Activated T-helper 2 cell treated with anti-CD3 and anti-CD28 coated beads, Interferon-gamma antibody, Interleukin-2, Interleukin-4, amounts not matched to agents 10 μg/mL and 5 μg/mL and 100 μg/mL, durations not matched to agents 14 hours and 24 hours and 36 hours (primary cell): ENCODE results near the gene SORBS2. TPM values are rescaled to one million over a fixed set of nuclear protein-coding genes. Genes with fewer than 3 reads are reported as not detected.

ENCODE experiments used
- DNase-seq: peaks from one replicate; pipeline ENCODE4 v3.0.0; 2021; ENCODE audit warnings: low spot score
- H3K27ac Mint-ChIP-seq: one replicate; pipeline ENCODE4 v1.8.0; 2021; ENCODE audit warnings: mixed read lengths
- H3K27me3 Mint-ChIP-seq: one replicate; pipeline ENCODE4 v1.8.0; 2021; ENCODE audit warnings: low read depth, mixed read lengths
- H3K36me3 Mint-ChIP-seq: one replicate; pipeline ENCODE4 v1.8.0; 2021; ENCODE audit warnings: low read depth, mixed read lengths
- H3K4me1 Mint-ChIP-seq: one replicate; pipeline ENCODE4 v1.8.0; 2021; ENCODE audit warnings: low read depth, mixed read lengths
- H3K4me3 Mint-ChIP-seq: one replicate; pipeline ENCODE4 v1.8.0; 2021; ENCODE audit warnings: low read depth, mild to moderate bottlenecking, moderate library complexity, mixed read lengths
- H3K9me3 Mint-ChIP-seq: one replicate; pipeline ENCODE4 v1.8.0; 2021; ENCODE audit warnings: mixed read lengths
- intact Hi-C: fragments of 100-400 bp; cut with micrococcal nuclease; formaldehyde crosslinking; loops from one replicate; pipeline ENCODE4 v1.15.1; 2023
- total RNA-seq: library from RNA; stranded (reverse); gene quantifications from 2 replicates; pipeline ENCODE4 v1.2.3, GENCODE V29; 2022

Gene SORBS2
- total RNA-seq, 1 donor from 2014 or later: not detected

DNA sequence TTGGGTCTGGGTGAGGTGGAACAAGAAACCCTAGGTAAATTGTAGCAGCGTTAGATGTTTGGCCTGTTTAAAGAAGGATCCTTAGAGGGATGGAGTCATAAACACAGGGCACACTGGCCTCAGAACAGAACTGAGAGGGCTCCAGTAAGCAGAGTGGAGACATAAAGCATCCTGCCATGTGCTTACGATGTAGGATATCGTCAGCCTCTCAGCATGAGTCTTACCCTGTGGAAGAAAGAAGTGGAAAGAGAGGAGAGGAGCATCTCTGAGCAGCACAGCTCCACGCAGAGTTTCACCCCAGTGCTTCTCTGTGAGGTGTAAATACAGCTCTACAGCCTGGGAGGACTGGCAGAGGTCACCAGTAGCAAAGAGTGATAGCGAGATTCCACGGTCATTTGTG is 27.8 kb upstream of the SORBS2 start:
- Mint-ChIP-seq H3K4me3 (no peak overlapping the region), H3K4me1 (no peaks in the 10 kb centered on the region), H3K27me3 (no peaks in the 10 kb centered on the region), H3K9me3 (no peaks in the 10 kb centered on the region), H3K36me3 (no peaks in the 10 kb centered on the region), H3K27ac (no peak overlapping the region)
- intact Hi-C loops: no loop called here
- DNase-seq: no peak

DNA sequence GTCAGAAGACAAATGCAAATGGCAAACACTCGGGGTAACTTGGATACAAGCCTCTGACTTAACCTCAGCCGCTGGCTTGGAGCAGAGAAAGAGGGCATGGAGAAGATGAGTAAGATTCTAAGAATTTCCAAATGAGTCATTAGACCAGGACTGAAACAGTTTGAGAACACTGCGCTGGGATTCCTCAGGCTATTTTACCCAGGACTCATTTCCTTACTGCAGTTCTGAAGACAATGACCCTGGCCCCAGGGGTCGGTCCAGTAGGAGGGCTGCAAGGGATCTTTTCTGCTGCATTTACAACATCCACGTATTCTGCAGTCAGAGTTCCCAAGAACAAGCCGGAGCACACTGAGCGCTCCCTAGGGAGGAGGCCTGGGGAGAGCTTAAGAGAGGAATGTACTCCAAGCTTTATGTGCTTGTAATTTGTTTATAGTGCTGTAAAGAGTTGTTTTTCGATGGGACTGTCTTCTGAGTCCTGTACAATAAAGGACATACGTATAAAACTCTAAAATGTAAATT is 27.3 kb upstream of the SORBS2 start:
- H3K9me3 Mint-ChIP-seq: no peaks in the 10 kb centered on the region
- H3K36me3 Mint-ChIP-seq: no peaks in the 10 kb centered on the region
- intact Hi-C loops: no loop called here
- no peaks in the 10 kb centered on the region for H3K27me3 Mint-ChIP-seq
- no peak overlapping the region for H3K4me3 Mint-ChIP-seq
- no peak for DNase-seq
- no peaks in the 10 kb centered on the region for H3K4me1 Mint-ChIP-seq
- no peak overlapping the region for H3K27ac Mint-ChIP-seq

DNA sequence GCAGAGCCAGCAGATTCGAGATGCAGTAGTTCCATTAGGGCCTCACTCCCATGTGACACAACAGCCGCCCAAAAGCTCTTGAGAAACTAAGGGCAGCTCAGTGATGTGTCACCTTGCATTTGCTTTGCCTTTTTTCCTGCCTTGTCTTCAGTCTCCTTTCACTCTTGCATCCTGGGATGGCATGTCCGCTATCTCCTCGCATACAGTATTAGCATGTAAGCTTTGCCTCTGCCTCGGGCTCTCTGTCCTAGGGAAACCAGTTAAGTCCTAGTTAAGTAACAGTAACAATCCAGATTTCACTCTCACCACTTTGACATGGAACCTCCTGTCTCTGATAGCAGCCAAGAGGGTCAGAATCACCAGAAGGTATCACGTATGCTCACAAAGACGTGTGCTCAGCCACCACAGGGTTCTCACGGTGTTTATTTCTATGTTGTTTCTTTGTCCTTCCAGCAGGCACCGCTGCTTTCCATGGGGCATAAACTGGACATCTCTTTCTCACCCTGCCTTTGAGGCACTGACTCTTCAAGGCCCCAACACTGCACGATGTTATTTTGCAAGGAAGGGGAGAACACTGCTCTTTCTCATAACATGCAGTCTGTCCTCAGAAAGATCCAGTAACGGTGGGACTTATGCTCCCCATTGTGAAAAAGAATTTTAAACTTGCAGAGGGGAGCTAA is 26.7 kb upstream of the SORBS2 start:
- Mint-ChIP-seq H3K4me3 (no peak overlapping the region), H3K9me3 (no peaks in the 10 kb centered on the region), H3K27me3 (no peaks in the 10 kb centered on the region), H3K4me1 (no peaks in the 10 kb centered on the region), H3K36me3 (no peaks in the 10 kb centered on the region), H3K27ac (no peak overlapping the region)
- intact Hi-C loops: no loop called here
- no peak for DNase-seq

DNA sequence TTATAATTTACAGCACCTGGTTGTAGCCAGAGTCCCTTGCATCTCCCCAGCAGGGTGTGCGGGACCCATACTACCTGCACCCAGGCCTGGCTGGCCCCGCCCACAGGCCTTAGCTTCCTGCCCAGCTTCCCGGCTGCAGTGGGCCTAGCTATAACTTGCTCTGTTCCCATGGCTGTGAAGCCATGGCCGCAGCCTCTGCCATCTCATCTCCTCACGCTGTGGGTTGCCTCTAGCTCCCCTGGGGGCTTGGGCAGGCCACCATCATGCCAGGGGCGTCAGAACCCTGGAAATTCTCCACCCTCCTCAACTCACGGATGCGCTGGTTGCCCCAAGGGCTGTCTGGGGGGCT is 26.1 kb upstream of the SORBS2 start:
- no peaks in the 10 kb centered on the region for H3K9me3 Mint-ChIP-seq
- no peak overlapping the region for H3K27ac Mint-ChIP-seq
- H3K4me1 Mint-ChIP-seq: no peaks in the 10 kb centered on the region
- DNase-seq: no peak
- intact Hi-C loops: no loop called here
- H3K4me3 Mint-ChIP-seq: no peak overlapping the region
- no peaks in the 10 kb centered on the region for H3K27me3 Mint-ChIP-seq
- no peaks in the 10 kb centered on the region for H3K36me3 Mint-ChIP-seq

DNA sequence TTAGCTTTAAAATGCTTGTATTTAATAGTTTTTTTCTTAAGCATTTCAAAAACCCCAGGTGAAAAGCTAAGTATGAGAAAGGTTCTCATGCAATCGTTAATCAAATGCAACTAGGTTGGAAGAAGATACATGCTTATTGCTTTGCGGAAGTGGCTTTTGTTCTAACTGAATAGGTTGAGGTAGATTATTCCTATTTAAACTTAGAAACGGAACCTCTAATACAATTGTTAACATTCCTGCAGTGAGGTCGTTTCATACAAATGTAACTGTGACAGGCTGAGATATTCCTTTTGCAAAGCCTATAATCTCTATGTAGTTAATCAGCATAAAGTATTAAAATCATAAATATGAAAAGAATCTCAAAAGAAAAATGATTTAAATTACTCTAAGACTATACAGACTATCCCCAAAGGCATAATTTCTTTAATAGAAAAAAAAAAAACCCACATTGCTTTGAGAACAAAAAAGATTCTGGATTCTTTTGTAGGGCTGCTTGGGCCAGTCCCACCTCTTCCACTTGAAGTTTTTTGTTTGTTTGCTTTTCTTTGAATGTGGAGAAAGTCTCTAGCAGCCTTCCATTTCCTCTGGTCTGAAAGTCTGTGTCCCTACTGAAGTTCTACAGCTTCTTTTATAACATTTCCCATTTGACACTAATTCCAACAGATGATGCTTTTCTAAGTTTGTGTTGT is 25.6 kb upstream of the SORBS2 start:
- H3K36me3 Mint-ChIP-seq: no peaks in the 10 kb centered on the region
- H3K27me3 Mint-ChIP-seq: no peaks in the 10 kb centered on the region
- no peaks in the 10 kb centered on the region for H3K9me3 Mint-ChIP-seq
- no peaks in the 10 kb centered on the region for H3K4me1 Mint-ChIP-seq
- H3K4me3 Mint-ChIP-seq: no peak overlapping the region
- intact Hi-C loops: no loop called here
- DNase-seq: no peak
- H3K27ac Mint-ChIP-seq: no peak overlapping the region

DNA sequence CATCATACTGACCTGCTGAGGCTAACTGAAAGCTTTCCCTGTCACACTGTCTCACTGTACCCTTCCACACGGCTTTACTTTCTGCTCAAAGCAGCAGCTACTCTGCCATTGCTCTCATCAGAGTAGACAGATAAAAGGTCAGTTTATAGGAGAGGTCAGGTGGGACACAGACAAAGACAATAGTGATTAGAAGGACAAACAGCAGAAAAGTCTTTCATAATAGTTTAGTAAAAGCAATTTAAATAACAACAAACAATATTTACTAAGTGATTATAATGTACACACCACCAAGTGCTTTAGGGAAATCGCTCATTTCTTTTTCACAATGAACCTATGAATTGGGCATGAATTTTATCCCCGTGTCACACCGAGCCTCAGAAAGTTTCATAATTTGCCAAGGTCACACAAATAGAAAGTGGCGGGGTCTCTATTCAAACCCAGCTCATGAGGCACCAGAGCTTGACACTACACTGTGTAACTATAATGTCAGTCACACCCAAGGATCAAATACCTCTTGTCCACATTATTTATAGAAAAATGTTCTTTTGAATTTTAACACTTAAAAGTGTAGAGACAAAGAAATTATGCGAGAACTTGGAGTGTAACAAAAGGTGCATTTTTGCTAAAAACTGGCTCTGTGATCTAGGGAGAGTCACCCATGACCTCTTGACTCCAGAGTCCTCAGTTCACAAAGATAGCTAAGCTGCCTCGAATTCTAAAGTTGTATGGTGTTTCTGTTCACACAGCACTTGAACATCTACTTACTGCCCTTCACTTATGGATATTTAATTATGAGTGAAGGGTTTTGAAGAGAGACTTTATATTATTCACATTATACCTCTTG is 24.5 kb upstream of the SORBS2 start:
- H3K27ac Mint-ChIP-seq: no peak overlapping the region
- no peaks in the 10 kb centered on the region for H3K4me1 Mint-ChIP-seq
- DNase-seq: no peak
- H3K9me3 Mint-ChIP-seq: no peaks in the 10 kb centered on the region
- H3K36me3 Mint-ChIP-seq: no peaks in the 10 kb centered on the region
- intact Hi-C loops: no loop called here
- H3K4me3 Mint-ChIP-seq: no peak overlapping the region
- H3K27me3 Mint-ChIP-seq: no peaks in the 10 kb centered on the region

DNA sequence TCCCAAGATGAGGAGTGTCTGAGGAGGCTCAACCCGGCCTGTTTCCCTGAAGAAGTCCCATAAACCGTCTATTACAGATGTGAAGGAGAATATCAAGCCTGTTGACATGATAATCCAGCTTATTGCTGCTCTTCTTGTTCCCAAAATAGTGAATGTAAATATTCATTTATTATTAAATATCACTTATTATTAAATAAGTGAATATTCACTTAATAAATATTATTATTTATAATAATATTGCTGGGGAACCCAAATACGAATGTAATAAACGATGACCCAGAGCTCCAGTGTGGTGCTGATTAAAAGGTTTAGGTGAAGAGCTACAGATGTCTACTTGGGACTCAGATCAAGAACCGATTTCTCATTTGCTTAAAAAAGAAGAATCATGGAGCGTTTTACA is 23.8 kb upstream of the SORBS2 start:
- no peaks in the 10 kb centered on the region for H3K36me3 Mint-ChIP-seq
- no peak overlapping the region for H3K27ac Mint-ChIP-seq
- no peak for DNase-seq
- no peak overlapping the region for H3K4me3 Mint-ChIP-seq
- no peaks in the 10 kb centered on the region for H3K4me1 Mint-ChIP-seq
- no peaks in the 10 kb centered on the region for H3K9me3 Mint-ChIP-seq
- intact Hi-C loops: no loop called here
- H3K27me3 Mint-ChIP-seq: no peaks in the 10 kb centered on the region

DNA sequence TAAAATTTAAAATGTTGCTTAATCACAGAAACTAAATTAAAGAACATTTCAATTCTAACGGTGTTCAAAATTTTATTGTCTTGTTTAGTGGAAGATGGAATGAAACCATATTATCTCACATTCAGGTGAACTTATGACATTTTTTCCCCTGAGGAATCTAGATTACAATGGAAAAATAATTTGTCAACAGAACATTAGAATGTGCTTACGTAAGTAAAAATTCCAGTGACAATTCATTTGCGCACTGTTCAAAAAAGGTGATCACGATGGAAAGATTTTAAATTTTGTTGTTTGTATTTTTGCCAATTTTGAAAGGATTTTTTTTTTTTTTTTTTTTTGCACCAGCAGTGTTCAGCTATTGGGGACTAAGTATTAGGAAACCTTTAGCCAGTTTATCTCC is 23.3 kb upstream of the SORBS2 start:
- Mint-ChIP-seq H3K36me3 (no peaks in the 10 kb centered on the region), H3K9me3 (no peaks in the 10 kb centered on the region), H3K4me3 (no peak overlapping the region), H3K27me3 (no peaks in the 10 kb centered on the region), H3K4me1 (no peaks in the 10 kb centered on the region), H3K27ac (no peak overlapping the region)
- no peak for DNase-seq
- intact Hi-C loops: no loop called here

DNA sequence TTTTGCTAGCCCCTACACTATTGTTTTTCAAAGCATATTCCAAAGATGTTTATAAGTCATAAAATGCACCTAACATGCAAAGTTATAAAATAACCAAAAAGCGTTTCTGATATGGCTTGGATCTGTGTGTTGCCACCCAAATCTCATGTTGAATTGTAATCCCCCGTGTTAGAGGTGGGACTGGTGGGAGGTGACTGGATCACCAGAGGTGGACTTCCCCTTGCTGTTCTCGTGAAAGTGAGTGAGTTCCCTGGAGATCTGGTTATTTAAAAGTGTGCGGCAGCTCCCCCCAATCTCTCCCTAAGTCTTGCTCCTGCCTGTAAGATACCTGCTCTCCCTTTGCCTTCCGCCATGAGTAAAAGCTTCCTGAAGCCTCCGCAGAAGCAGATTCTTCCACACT is 22.8 kb upstream of the SORBS2 start:
- Mint-ChIP-seq H3K36me3 (no peaks in the 10 kb centered on the region), H3K27ac (no peak overlapping the region), H3K9me3 (no peaks in the 10 kb centered on the region), H3K4me3 (no peak overlapping the region), H3K4me1 (no peaks in the 10 kb centered on the region), H3K27me3 (no peaks in the 10 kb centered on the region)
- intact Hi-C loops: no loop called here
- DNase-seq: no peak

DNA sequence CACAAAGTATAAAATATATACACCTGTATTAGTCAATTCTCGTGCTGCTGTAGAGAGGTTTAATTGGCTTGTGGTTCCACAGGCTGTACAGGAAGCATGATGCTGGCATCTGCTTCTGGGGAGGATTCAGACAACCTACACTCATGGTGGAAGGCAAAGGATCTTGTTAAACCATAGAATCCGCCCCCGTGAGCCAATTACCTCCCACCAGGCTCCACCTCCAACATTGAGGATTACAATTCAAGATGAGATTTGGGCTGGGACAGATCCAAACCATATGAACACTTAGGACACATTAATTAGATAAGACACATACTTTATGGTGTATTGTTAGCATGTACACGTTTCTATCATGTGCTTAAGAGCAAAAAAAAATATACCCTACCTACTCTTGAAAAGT is 22.1 kb upstream of the SORBS2 start:
- Mint-ChIP-seq H3K4me3 (no peak overlapping the region), H3K9me3 (no peaks in the 10 kb centered on the region), H3K27me3 (no peaks in the 10 kb centered on the region), H3K36me3 (no peaks in the 10 kb centered on the region), H3K27ac (no peak overlapping the region), H3K4me1 (no peaks in the 10 kb centered on the region)
- no peak for DNase-seq
- intact Hi-C loops: no loop called here

DNA sequence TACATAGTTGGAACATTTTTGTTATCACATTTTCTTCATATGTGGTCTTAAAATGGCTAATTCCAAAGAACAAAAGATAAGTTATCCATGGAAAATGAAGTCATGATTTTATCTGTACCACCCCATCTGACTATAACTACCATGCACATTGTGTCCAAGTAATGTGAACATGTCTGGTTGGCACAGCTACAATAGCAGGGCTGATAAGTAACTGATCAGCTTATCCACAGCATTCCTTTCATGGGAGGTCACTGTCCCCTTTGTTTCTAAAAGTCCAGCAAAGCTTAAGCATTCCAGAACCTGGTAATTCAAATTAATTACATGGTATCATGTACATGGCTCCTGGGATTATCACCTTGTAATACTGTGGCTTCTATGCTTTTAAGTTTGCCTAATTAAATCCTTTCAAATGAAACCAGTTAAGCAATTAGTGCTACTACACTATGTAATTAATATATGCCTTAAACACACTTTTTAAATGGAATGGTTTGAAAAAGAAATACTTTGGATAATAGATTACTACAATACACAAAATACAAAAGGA is 21.1 kb upstream of the SORBS2 start:
- intact Hi-C loops: no loop called here
- Mint-ChIP-seq H3K27me3 (no peaks in the 10 kb centered on the region), H3K27ac (no peak overlapping the region)

DNA sequence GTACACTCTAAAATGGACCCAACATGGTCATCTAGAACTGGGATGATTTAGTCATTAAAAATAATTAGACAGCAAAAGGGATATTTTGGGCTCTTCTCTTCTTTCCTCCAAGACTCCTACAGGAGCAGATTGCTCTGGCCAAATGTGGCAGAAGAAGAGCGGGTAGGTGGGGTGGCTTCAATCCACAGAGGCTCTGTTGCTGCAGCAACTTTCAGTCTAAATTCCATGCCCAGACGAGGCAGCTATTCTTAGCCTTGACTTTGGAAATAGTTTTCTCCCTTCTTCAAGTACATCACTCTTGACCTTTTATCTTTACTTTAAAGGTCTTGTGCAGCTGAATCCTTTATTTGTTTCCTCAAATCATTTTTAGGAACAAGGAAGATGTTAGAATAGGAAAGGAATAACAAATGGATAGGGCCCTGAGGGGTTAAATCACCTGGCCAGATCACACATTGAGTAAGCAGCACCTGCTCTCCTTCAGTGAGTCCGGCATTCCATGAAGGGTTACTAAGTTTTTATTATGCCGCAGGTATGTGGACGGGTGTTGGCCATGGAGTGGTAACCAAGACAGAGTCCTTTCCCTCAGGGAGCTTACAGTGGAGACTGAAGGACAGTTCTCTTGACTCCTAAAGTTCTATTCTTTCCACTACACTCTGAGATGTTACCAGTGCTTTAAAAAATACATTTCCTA is 19.3 kb upstream of the SORBS2 start:
- no peaks in the 10 kb centered on the region for H3K36me3 Mint-ChIP-seq

More for the DNA sequence above, 21.1 kb upstream of the SORBS2 start:
- H3K4me3 Mint-ChIP-seq: no peak overlapping the region
- H3K4me1 Mint-ChIP-seq: no peaks in the 10 kb centered on the region
- no peaks in the 10 kb centered on the region for H3K9me3 Mint-ChIP-seq
- DNase-seq: no peak
- no peaks in the 10 kb centered on the region for H3K36me3 Mint-ChIP-seq

More for the DNA sequence above, 19.3 kb upstream of the SORBS2 start:
- no peak for DNase-seq
- intact Hi-C loops: no loop called here
- Mint-ChIP-seq H3K4me3 (no peak overlapping the region), H3K9me3 (no peaks in the 10 kb centered on the region), H3K27ac (no peak overlapping the region), H3K4me1 (no peaks in the 10 kb centered on the region), H3K27me3 (no peaks in the 10 kb centered on the region)
